ENCODE data around the gene PCDHAC1. TPM values are rescaled to one million over a fixed set of nuclear protein-coding genes. Genes with fewer than 3 reads are reported as not detected.
A peak's percentile ranks its signal among the peaks of the same experiment; 100 is the strongest.

PCDHAC1 gene
- total RNA-seq, 3 donors from 2014 or later, result 0.80 to 2.5 (median 2.3) TPM

DNA sequence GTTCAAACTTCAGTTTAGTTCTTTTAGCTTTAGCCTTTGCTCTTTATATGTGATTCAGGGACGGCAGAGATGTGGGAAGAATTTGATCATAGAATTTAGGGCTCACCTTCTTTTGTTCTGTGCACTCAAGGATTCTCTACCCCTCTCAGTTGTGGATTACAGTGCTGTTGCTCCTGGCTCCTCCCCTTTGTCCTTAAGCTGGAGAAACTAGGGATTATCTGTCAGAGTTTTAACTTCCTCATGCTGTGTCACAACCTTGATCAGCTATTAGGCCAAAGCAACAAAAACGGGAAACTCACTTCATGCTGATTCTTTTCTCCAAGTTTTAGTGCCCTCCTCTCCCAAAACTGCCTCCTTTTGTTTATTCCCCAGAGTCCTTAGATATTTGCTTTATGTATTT lies 27.1 kb downstream of the PCDHAC1 start:
- H3K9me3 ChIP-seq, result no peaks in the 10 kb centered on the region
- H3K27ac ChIP-seq, result no peak overlapping the region
- no peaks in the 10 kb centered on the region for H3K4me1 ChIP-seq
- no peaks in the 10 kb centered on the region for H3K27me3 ChIP-seq
- no peak for DNase-seq (ENCODE audit: low spot score in 2 of 2)
- H3K4me3 ChIP-seq, result no peak overlapping the region
- no peaks in the 10 kb centered on the region for H3K36me3 ChIP-seq
- no peak for TF ChIP-seq POLR2A (IDR thresholded peaks at IDR 0.05)
- no peak for TF ChIP-seq CTCF (IDR thresholded peaks at IDR 0.05)
- TF ChIP-seq POLR2AphosphoS5 (IDR thresholded peaks at IDR 0.05), result no peak
- intact Hi-C loops (cut with DNase I; ENCODE audit: low total_unique reads), result no loop called here

DNA sequence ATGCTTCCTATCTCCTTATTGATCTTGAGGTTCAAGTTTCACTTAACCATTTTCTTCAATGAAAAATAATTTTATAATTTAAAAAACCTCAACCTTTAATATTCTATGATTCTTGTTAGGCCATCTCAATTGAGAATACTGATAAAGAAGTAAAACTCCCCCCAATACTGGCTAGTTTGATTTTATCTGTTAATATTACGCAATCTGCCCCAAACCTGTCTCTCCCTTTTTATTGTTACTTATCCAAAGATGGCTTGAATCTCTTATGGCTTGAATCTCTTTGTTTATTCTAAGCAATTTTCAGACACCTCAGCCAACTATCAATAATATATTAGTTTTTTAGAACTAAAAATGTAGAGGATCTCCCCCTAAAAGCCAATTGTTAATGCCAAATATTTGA lies 36.1 kb downstream of the PCDHAC1 start:
- TF ChIP-seq POLR2AphosphoS5 (IDR thresholded peaks at IDR 0.05), result no peak
- TF ChIP-seq CTCF (IDR thresholded peaks at IDR 0.05), result no peak
- TF ChIP-seq POLR2A (IDR thresholded peaks at IDR 0.05), result no peak

DNA sequence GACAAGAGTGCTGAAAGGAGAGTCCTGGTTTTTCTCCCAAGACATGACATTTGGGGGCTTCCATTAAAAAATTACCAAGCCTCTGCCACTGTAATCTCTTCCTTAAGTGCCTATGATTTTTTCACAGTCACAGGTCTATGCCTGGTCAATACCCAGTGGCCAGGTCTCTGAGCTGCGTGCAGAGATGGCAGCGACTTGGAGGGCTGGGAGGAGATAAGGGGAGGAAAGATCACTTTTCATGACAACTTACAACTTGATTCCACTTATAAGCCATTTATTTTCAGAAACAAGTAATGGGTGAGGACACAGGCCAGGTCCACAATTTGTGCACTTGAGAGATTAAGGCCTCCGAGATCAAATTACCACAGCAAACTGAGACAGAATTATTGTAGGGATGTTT lies 38.3 kb downstream of the PCDHAC1 start:
- Histone ChIP-seq H3K27ac (no peak overlapping the region), H3K9me3 (no peaks in the 10 kb centered on the region), H3K4me1 (no peaks in the 10 kb centered on the region), H3K4me3 (no peak overlapping the region), H3K27me3 (no peaks in the 10 kb centered on the region), H3K36me3 (no peaks in the 10 kb centered on the region)
- DNase-seq (ENCODE audit: low spot score in 2 of 2), result no peak
- intact Hi-C loops (cut with DNase I; ENCODE audit: low total_unique reads), result no loop called here
- TF ChIP-seq CTCF (IDR thresholded peaks at IDR 0.05) (no peak), POLR2AphosphoS5 (IDR thresholded peaks at IDR 0.05) (no peak), POLR2A (IDR thresholded peaks at IDR 0.05) (no peak)

More for the DNA sequence above, 36.1 kb downstream of the PCDHAC1 start:
- intact Hi-C loops (cut with DNase I; ENCODE audit: low total_unique reads), result no loop called here
- H3K9me3 ChIP-seq, result no peaks in the 10 kb centered on the region
- no peaks in the 10 kb centered on the region for H3K4me1 ChIP-seq
- no peak for DNase-seq (ENCODE audit: low spot score in 2 of 2)
- no peak overlapping the region for H3K4me3 ChIP-seq
- H3K36me3 ChIP-seq, result no peaks in the 10 kb centered on the region
- H3K27ac ChIP-seq, result no peak overlapping the region
- no peaks in the 10 kb centered on the region for H3K27me3 ChIP-seq

DNA sequence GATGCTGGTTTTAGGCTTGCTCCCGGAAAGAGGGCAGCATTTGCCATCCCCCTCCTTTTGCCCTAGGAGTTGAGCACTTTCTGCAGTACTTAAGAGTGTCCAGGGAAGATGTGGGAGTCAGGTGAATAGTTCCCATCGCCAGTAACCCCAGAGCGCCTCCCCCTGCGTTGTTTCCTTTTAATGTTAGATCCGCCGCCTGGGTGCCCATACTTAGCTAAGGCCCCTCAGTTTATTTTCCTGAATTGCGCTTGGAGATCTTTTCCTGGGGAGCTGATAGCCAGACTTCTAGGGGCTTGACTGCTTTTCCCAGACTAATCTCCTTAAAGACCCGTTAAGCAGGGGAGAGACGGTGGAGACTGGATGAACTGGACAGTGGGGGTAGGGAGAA lies 39.8 kb downstream of the PCDHAC1 start:
- TF ChIP-seq POLR2AphosphoS5 (IDR thresholded peaks at IDR 0.05), result no peak
- TF ChIP-seq CTCF (IDR thresholded peaks at IDR 0.05), result no peak
- TF ChIP-seq POLR2A (IDR thresholded peaks at IDR 0.05), result no peak
- Histone ChIP-seq H3K27me3 (no peaks in the 10 kb centered on the region), H3K36me3 (no peaks in the 10 kb centered on the region), H3K4me3 (peak overlapping the region; percentile 42 to 68 (median 65)), H3K4me1 (no peaks in the 10 kb centered on the region), H3K9me3 (no peaks in the 10 kb centered on the region), H3K27ac (no peak overlapping the region)
- no peak for DNase-seq (ENCODE audit: low spot score in 2 of 2)
- intact Hi-C loops (cut with DNase I; ENCODE audit: low total_unique reads), result no loop called here

DNA sequence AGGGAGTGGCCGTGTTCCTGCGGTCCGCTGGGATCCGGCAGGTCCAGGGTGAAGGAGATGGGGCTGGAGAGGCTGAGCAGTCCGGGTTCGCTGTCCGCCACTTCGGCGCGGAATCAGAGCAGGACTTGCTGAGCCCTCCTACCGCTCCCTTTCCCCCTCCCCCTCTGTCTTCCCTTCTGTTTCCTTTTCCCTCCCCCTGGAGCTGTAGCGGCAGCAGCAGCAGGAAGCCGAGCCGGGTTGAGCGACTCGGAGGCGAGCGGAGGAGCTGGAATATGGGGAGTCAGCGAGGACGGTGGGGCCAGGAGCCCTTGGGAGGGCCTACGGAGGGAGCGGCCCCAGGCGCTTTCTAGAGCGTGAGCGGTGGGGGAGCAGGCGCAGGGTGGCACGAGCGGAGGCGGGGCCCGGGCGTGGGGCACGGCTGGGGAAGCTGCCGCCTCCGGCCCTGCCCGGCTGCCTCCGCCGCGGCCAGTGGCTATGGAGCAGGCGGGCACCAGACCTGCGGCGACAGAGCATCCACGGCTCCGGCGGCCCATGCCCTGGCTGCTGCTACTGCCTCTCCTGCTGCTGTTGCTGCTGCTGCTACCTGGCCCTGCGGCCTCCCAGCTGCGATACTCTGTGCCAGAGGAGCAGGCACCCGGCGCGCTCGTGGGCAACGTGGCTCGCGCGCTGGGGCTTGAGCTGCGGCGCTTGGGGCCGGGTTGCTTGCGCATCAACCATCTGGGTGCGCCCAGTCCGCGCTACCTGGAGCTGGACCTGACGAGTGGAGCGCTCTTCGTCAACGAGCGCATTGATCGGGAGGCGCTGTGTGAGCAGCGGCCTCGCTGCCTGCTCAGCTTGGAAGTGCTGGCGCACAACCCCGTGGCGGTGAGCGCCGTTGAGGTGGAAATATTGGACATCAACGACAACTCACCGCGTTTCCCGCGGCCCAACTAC lies 40.5 kb downstream of the PCDHAC1 start, which contains the start of gene PCDHAC2:
Gene PCDHAC2 (plus strand): TSS at position 184 of the 933 bp plus-strand sequence. CDS start 291 bp downstream, at position 475.
- intact Hi-C loops (cut with DNase I; ENCODE audit: low total_unique reads), result no loop called here
- H3K4me1 ChIP-seq, result no peaks in the 10 kb centered on the region

More for the DNA sequence above, 40.5 kb downstream of the PCDHAC1 start, which contains the start of gene PCDHAC2:
- Histone ChIP-seq H3K27me3 (no peaks in the 10 kb centered on the region), H3K36me3 (no peaks in the 10 kb centered on the region), H3K4me3 (peak within 1 kb of the TSS; percentile 42 to 68 (median 65)), H3K27ac (no peak within 1 kb of the TSS), H3K9me3 (no peaks in the 10 kb centered on the region)
- DNase-seq (ENCODE audit: low spot score in 2 of 2), result peak in 1 of 2 donors; percentile 18
- TF ChIP-seq CTCF (IDR thresholded peaks at IDR 0.05) (no peak), POLR2AphosphoS5 (IDR thresholded peaks at IDR 0.05) (no peak), POLR2A (IDR thresholded peaks at IDR 0.05) (no peak)

All from breast epithelium (tissue), 4 donors.